ENCODE results near the gene MSANTD2. TPM values are rescaled to one million over a fixed set of nuclear protein-coding genes. Genes with fewer than 3 reads are reported as not detected.

MSANTD2 gene
- total and polyA plus RNA-seq, 9 of the 15 experiments (the other 6 are each of a cell fraction or from before 2014, with no cell fraction given): 1.3 to 9.9 (median 5.3) TPM

DNA sequence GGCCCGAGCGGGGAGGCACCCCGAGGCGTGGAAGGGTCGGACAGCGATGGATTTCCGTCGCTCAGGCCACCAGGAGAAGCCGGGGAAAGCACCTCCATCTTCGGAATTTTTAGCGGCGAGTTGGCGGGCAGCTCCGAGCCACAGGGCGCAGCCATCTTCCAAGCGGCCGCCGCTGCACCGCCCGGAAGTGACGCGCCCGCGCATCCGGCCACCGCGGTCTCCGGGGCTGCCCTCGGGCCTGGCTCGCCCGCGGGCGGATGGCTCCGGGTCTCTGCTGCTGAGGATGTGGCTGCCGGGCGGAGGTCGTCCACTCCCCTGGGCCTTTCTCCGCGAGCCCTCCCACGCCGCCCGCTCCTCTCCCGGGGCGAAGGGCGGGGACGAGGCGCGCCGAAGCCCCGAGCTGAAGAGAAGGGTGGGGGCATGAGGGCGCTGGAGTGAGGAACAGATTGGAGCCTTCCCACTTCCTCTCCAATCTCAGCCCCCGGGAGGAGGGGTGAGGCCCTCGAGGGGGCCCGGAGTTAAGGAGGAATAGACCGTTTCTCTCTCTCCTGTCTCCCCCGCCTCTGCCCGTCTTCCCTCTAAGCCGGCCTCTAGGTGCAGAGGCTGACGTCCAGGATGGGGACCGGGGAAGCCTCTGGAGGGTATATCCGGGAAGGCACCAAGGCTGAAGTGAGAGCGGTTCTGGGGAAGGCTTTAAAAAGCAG, at the start of gene MSANTD2 (continued):
- TF ChIP-seq, protein P1, sequence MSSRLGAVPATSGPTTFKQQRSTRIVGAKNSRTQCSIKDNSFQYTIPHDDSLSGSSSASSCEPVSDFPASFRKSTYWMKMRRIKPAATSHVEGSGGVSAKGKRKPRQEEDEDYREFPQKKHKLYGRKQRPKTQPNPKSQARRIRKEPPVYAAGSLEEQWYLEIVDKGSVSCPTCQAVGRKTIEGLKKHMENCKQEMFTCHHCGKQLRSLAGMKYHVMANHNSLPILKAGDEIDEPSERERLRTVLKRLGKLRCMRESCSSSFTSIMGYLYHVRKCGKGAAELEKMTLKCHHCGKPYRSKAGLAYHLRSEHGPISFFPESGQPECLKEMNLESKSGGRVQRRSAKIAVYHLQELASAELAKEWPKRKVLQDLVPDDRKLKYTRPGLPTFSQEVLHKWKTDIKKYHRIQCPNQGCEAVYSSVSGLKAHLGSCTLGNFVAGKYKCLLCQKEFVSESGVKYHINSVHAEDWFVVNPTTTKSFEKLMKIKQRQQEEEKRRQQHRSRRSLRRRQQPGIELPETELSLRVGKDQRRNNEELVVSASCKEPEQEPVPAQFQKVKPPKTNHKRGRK (tag; IDR thresholded peaks at IDR 0.05): no peak
- TF ChIP-seq, protein P2, sequence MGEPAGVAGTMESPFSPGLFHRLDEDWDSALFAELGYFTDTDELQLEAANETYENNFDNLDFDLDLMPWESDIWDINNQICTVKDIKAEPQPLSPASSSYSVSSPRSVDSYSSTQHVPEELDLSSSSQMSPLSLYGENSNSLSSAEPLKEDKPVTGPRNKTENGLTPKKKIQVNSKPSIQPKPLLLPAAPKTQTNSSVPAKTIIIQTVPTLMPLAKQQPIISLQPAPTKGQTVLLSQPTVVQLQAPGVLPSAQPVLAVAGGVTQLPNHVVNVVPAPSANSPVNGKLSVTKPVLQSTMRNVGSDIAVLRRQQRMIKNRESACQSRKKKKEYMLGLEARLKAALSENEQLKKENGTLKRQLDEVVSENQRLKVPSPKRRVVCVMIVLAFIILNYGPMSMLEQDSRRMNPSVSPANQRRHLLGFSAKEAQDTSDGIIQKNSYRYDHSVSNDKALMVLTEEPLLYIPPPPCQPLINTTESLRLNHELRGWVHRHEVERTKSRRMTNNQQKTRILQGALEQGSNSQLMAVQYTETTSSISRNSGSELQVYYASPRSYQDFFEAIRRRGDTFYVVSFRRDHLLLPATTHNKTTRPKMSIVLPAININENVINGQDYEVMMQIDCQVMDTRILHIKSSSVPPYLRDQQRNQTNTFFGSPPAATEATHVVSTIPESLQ (CRISPR knock-in tag; IDR thresholded peaks at IDR 0.05): no peak
- TF ChIP-seq IRF2 (CRISPR knock-in tag; IDR thresholded peaks at IDR 0.05) (no peak), HMG20A (CRISPR knock-in tag; conservative IDR thresholded peaks at IDR 0.05) (no peak), ZNF696 (CRISPR knock-in tag; conservative IDR thresholded peaks at IDR 0.05) (no peak), POLR3A (IDR thresholded peaks at IDR 0.05; ENCODE audit: borderline replicate concordance, extremely low read depth, insufficient read depth, insufficient read length) (no peak), ZNF561 (CRISPR knock-in tag; conservative IDR thresholded peaks at IDR 0.05) (no peak), MTA2 (IDR thresholded peaks at IDR 0.05; ENCODE audit: low read depth) (no peak), TCF7 (IDR thresholded peaks at IDR 0.05; ENCODE audit: borderline replicate concordance) (no peak), PTRF (tag; IDR thresholded peaks at IDR 0.05) (no peak), ZNF232 (CRISPR knock-in tag; IDR thresholded peaks at IDR 0.05) (no peak), ARNT (IDR thresholded peaks at IDR 0.05) (no peak), STAG1 (CRISPR knock-in tag; IDR thresholded peaks at IDR 0.05; ENCODE audit: borderline replicate concordance) (no peak), NONO (IDR thresholded peaks at IDR 0.05; ENCODE audit: low read depth in 2 of 2, low read length in 1 of 2) (peak in 1 of 2 experiments; percentile 78; a peak in 2 of 4 replicates), TAF7 (tag; IDR thresholded peaks at IDR 0.05) (no peak), ZNF644 (tag; IDR thresholded peaks at IDR 0.05; ENCODE audit: low read depth) (no peak), HCFC1 (IDR thresholded peaks at IDR 0.05; ENCODE audit: low read depth, low read length) (peak; percentile 69)
- TF ChIP-seq, protein P3, sequence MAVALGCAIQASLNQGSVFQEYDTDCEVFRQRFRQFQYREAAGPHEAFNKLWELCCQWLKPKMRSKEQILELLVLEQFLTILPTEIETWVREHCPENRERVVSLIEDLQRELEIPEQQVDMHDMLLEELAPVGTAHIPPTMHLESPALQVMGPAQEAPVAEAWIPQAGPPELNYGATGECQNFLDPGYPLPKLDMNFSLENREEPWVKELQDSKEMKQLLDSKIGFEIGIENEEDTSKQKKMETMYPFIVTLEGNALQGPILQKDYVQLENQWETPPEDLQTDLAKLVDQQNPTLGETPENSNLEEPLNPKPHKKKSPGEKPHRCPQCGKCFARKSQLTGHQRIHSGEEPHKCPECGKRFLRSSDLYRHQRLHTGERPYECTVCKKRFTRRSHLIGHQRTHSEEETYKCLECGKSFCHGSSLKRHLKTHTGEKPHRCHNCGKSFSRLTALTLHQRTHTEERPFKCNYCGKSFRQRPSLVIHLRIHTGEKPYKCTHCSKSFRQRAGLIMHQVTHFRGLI (CRISPR knock-in tag; IDR thresholded peaks at IDR 0.05): no peak
- TF ChIP-seq, protein P4, sequence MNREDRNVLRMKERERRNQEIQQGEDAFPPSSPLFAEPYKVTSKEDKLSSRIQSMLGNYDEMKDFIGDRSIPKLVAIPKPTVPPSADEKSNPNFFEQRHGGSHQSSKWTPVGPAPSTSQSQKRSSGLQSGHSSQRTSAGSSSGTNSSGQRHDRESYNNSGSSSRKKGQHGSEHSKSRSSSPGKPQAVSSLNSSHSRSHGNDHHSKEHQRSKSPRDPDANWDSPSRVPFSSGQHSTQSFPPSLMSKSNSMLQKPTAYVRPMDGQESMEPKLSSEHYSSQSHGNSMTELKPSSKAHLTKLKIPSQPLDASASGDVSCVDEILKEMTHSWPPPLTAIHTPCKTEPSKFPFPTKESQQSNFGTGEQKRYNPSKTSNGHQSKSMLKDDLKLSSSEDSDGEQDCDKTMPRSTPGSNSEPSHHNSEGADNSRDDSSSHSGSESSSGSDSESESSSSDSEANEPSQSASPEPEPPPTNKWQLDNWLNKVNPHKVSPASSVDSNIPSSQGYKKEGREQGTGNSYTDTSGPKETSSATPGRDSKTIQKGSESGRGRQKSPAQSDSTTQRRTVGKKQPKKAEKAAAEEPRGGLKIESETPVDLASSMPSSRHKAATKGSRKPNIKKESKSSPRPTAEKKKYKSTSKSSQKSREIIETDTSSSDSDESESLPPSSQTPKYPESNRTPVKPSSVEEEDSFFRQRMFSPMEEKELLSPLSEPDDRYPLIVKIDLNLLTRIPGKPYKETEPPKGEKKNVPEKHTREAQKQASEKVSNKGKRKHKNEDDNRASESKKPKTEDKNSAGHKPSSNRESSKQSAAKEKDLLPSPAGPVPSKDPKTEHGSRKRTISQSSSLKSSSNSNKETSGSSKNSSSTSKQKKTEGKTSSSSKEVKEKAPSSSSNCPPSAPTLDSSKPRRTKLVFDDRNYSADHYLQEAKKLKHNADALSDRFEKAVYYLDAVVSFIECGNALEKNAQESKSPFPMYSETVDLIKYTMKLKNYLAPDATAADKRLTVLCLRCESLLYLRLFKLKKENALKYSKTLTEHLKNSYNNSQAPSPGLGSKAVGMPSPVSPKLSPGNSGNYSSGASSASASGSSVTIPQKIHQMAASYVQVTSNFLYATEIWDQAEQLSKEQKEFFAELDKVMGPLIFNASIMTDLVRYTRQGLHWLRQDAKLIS (CRISPR knock-in tag; IDR thresholded peaks at IDR 0.05): no peak
